K562 (cell line): ENCODE results near the gene PMP22. TPM values are rescaled to one million over a fixed set of nuclear protein-coding genes. Genes with fewer than 3 reads are reported as not detected.

ENCODE experiments used
- ATAC-seq: fragments of 200-7000 bp; cut with Tn5 transposase; 3 replicates; pipeline ENCODE4 v1.9.1; 2020; ENCODE audit warnings: moderate library complexity
- BruUV-seq: library from RNA; stranded (reverse); fragments of 400-500 nt; replicated peaks from 2 replicates; lab custom pipeline; 2021; lab: Mats Ljungman, UMichigan
- CTCF ChIA-PET: fragments of 300-600 bp; formaldehyde crosslinking; extraction: SDS; loops from one replicate; lab custom pipeline; 2021; ENCODE audit warnings: low intra/inter-chr PET ratio; lab: Yijun Ruan, JAX
- POLR2A ChIA-PET: fragments of 300-600, 350-650 bp; sonication (Branson Sonifier 250); formaldehyde crosslinking; extraction: SDS; loops from one replicate; lab custom pipeline; 2021; ENCODE audit warnings: antibody characterized with exemption, inconsistent platforms; lab: Yijun Ruan, JAX
- DNase-seq, 4 experiments: peaks; one replicate each; pipeline versions ENCODE4 v3.0.0 to v3.0.0-alpha.2; 2011 to 2018; ENCODE audit warnings: low spot score in 3 of 4, mixed read lengths in 3 of 4; ENCODE audit errors: extremely low read depth in 1 of 4
- FAIRE-seq: peaks from 2 replicates; lab custom pipeline; 2011; peaks lifted over from hg19 to GRCh38; lab: Jason Lieb, UNC
- H2AFZ ChIP-seq: 2 replicates; pipeline ENCODE4 v1.6.0; 2011; ENCODE audit warnings: low read depth, low read length, control low read depth, inconsistent platforms
- H3K27ac ChIP-seq: fragments of 200-600 bp; 3 replicates; pipeline ENCODE4 v1.8.0; 2011; ENCODE audit warnings: low read depth, mild to moderate bottlenecking, control low read depth, inconsistent platforms, low read length, moderate library complexity, mixed read lengths; ENCODE audit errors: extremely low read depth
- H3K27me3 ChIP-seq, 2 experiments: fragments of 300-600 bp in 1 of 2; 2 replicates in 1 of 2; 3 replicates in 1 of 2; pipeline versions ENCODE4 v1.6.0 to v1.8.0; 2011; ENCODE audit warnings: inconsistent platforms in 2 of 2, low read length in 2 of 2, mild to moderate bottlenecking in 1 of 2, mixed read lengths in 1 of 2, moderate library complexity in 1 of 2; ENCODE audit not compliant: control insufficient read depth in 2 of 2, insufficient read depth in 2 of 2
- H3K36me3 ChIP-seq: fragments of 300-600 bp; 3 replicates; pipeline ENCODE4 v1.8.0; 2011; ENCODE audit warnings: mild to moderate bottlenecking, low read length, inconsistent platforms; ENCODE audit not compliant: control insufficient read depth, insufficient read depth
- H3K4me1 ChIP-seq, 2 experiments: fragments of 200-600 bp in 1 of 2; replicated peaks in 1 of 2; 2 replicates in 1 of 2; 3 replicates in 1 of 2; pipeline versions ENCODE4 v1.5.1 to v1.8.0; 2011; ENCODE audit warnings: inconsistent platforms in 2 of 2, low read length in 2 of 2, mild to moderate bottlenecking in 1 of 2, mixed read lengths in 1 of 2, moderate library complexity in 1 of 2; ENCODE audit not compliant: control insufficient read depth in 2 of 2, insufficient read depth in 2 of 2
- H3K4me2 ChIP-seq: 2 replicates; pipeline ENCODE4 v1.6.1; 2011; ENCODE audit warnings: low read length, control low read depth, inconsistent platforms, mixed read lengths; ENCODE audit not compliant: insufficient read depth
- H3K4me3 ChIP-seq: fragments of 200-600 bp; sonication (generic), shearing (Covaris generic); 2 replicates; pipeline ENCODE4 v1.5.1; 2016; ENCODE audit warnings: control low read depth, inconsistent platforms
- H3K79me2 ChIP-seq: fragments of 200-600 bp; 3 replicates; pipeline ENCODE4 v1.8.0; 2011; ENCODE audit warnings: low read length, inconsistent platforms; ENCODE audit not compliant: control insufficient read depth, insufficient read depth
- H3K9ac ChIP-seq, 2 experiments: 2 replicates each; pipeline versions ENCODE4 v1.6.0 to v1.6.1; 2011; ENCODE audit warnings: low read depth in 2 of 2, low read length in 2 of 2, control low read depth in 1 of 2, inconsistent platforms in 1 of 2, mild to moderate bottlenecking in 1 of 2, mixed read lengths in 1 of 2; ENCODE audit not compliant: insufficient read depth in 1 of 2
- H3K9me1 ChIP-seq: one replicate; pipeline ENCODE4 v1.6.0; 2011; ENCODE audit warnings: inconsistent platforms, mild to moderate bottlenecking, low read length, moderate library complexity; ENCODE audit not compliant: control insufficient read depth, insufficient read depth
- H3K9me3 ChIP-seq: replicated peaks from 2 replicates; pipeline ENCODE4 v1.5.1; 2011; ENCODE audit warnings: low read depth, low read length, inconsistent platforms; ENCODE audit not compliant: control insufficient read depth, insufficient read depth
- H4K20me1 ChIP-seq: replicated peaks from 2 replicates; pipeline ENCODE4 v1.6.1; 2011; ENCODE audit warnings: low read length, inconsistent platforms, mixed read lengths; ENCODE audit not compliant: control insufficient read depth, insufficient read depth
- CHD7 ChIP-seq: fragments of 200-600 bp; sonication (generic); IDR thresholded peaks from one replicate; pipeline ENCODE4 v1.6.1; 2012; ENCODE audit warnings: mild to moderate bottlenecking, low read depth, low read length, inconsistent platforms
- DIDO1 ChIP-seq: fragments of 450-650 bp; IDR thresholded peaks from 2 replicates; pipeline ENCODE4 v1.6.1; 2016; ENCODE audit warnings: low read depth, missing biosample characterization, missing genetic modification characterization
- ELF4 ChIP-seq: fragments of 450-650 bp; formaldehyde crosslinking; IDR thresholded peaks from 2 replicates; pipeline ENCODE4 v1.4.0; 2022; ENCODE audit warnings: missing genetic modification characterization
- EWSR1 ChIP-seq: fragments of 450-650 bp; IDR thresholded peaks from 2 replicates; pipeline ENCODE4 v1.6.1; 2018; ENCODE audit warnings: borderline replicate concordance, mild to moderate bottlenecking, low read depth, moderate library complexity; ENCODE audit not compliant: partially characterized antibody
- KDM1A ChIP-seq, 2 experiments: fragments of 450-650 bp; IDR thresholded peaks; 2 replicates each; pipeline ENCODE4 v1.6.1; 2016; ENCODE audit warnings: mild to moderate bottlenecking in 2 of 2
- MCM2 ChIP-seq: fragments of 450-650 bp; IDR thresholded peaks from 2 replicates; pipeline ENCODE4 v1.6.1; 2017; ENCODE audit warnings: low read depth, mild to moderate bottlenecking
- MEIS2 ChIP-seq: fragments of 450-650 bp; IDR thresholded peaks from 2 replicates; pipeline ENCODE4 v1.6.1; 2014; ENCODE audit warnings: mild to moderate bottlenecking; ENCODE audit not compliant: partially characterized antibody
- MTA3 ChIP-seq: fragments of 450-650 bp; formaldehyde crosslinking; IDR thresholded peaks from 2 replicates; pipeline ENCODE4 v1.6.1; 2017; ENCODE audit warnings: mild to moderate bottlenecking, borderline replicate concordance
- NR2C1 ChIP-seq, 2 experiments: fragments of 450-650 bp; IDR thresholded peaks; 2 replicates each; pipeline ENCODE4 v1.6.1; 2017; ENCODE audit warnings: mild to moderate bottlenecking in 2 of 2, antibody characterized with exemption in 1 of 2, inconsistent platforms in 1 of 2, missing compliant biosample characterization in 1 of 2, missing genetic modification characterization in 1 of 2
- WGBS: fragments of 100-300 bp; shearing (Covaris generic); methylation state at CpG from one replicate; pipeline ENCODE4 v1.1.6; 2016; ENCODE audit warnings: low coverage, mixed read lengths; ENCODE audit not compliant: insufficient coverage; ENCODE audit errors: missing lambda C conversion rate; 5-methylcytosine and 5-hydroxymethylcytosine counted together
- in situ Hi-C: fragments of 300-500 bp; cut with MboI; formaldehyde crosslinking; loops from 4 replicates; pipeline ENCODE4 v1.15.0; 2018; ENCODE audit warnings: inconsistent platforms, mixed read lengths
- intact Hi-C: fragments of 100-400 bp; cut with micrococcal nuclease; formaldehyde crosslinking; loops from 2 replicates; pipeline ENCODE4 v1.14.2; 2022
- polyA plus RNA-seq, 8 experiments: library from polyadenylated mRNA; depleted of rRNA in 4 of 8; stranded (reverse) in 5 of 8; unstranded in 3 of 8; fragments of >200 nt; fragmentation: Nextera tagmentation in 2 of 8; fragmentation: Illumina TruSeq in 1 of 8; extraction: Ambion mirVana in 2 of 8; extraction: Trizol in 1 of 8; gene quantifications; 2 replicates each; pipeline versions ENCODE4 v1.2.1 to v1.2.3, GENCODE V29; 2011 to 2014; ENCODE audit warnings: inconsistent platforms in 1 of 8, missing spikeins in 1 of 8
- total RNA-seq, 7 experiments: library from RNA; depleted of rRNA in 6 of 7; stranded (reverse); fragments of >200 nt in 6 of 7; fragmentation: Illumina TruSeq in 2 of 7; extraction: Trizol in 2 of 7; gene quantifications; 2 replicates each; pipeline versions ENCODE4 v1.2.1 to v1.2.3, GENCODE V29; 2011 to 2021; ENCODE audit warnings: low replicate concordance in 1 of 7

The PMP22 gene
- total and polyA plus RNA-seq, 9 of the 15 experiments (the other 6 are each of a cell fraction or from before 2014, with no cell fraction given) = 12.6 to 62.3 (median 25.8) TPM

DNA sequence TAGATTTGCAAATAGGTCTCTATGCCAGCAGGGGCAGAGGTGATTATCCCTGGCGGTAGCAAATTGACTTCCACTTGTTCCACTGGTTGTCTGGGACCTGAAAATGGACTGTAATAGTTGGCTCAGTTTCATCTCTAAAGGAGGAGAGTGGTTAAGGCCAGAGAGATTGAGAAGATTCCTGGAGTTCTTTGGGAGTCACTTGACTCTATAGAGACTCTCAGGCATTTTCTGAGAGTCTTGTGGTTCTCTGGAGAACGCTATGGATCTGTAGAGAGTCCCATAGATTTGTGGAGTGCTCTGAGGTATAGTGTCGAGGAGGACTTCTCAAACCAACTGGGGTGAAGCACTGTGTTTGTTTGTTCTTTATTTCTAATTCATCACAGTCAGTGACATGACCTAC is 8.9 kb upstream of the PMP22 start:
- H3K27ac ChIP-seq = no peak overlapping the region
- intact Hi-C loops = no loop called here
- H3K27me3 ChIP-seq = no peaks in the 10 kb centered on the region; a peak in 1 of 5 replicates
- DNase-seq = no peak
- H3K9ac ChIP-seq = no peak overlapping the region
- CTCF ChIA-PET = no interaction called here
- no peak overlapping the region for H3K4me2 ChIP-seq
- no peaks in the 10 kb centered on the region for H3K9me3 ChIP-seq
- H3K9me1 ChIP-seq = no peaks in the 10 kb centered on the region
- no peaks in the 10 kb centered on the region for H3K36me3 ChIP-seq
- in situ Hi-C loops = loop anchor here (25.0 kb wide), 1 partner anchor 688 kb away; no protein-coding TSS in a partner anchor
- peaks cover 0 to 7% of the 10 kb centered on the region in 2 experiments; a peak in 3 of 5 replicates for H3K4me1 ChIP-seq
- no TSS peak for BruUV-seq
- H4K20me1 ChIP-seq = no peaks in the 10 kb centered on the region
- POLR2A ChIA-PET = no interaction called here
- 18% methylated on average over 3 of the region's 3 CpGs for WGBS
- no peak for FAIRE-seq
- no peak for ATAC-seq
- H2AFZ ChIP-seq = no peak overlapping the region
- H3K4me3 ChIP-seq = no peak overlapping the region
- H3K79me2 ChIP-seq = no peaks in the 10 kb centered on the region
- TF ChIP-seq MCM2 (no peak), EWSR1 (no peak), DIDO1 (tag) (no peak), KDM1A (IDR thresholded peaks at IDR 0.05) (no peak), MEIS2 (no peak), MTA3 (no peak), NR2C1 (IDR thresholded peaks at IDR 0.05) (no peak), NR2C1 (tag; IDR thresholded peaks at IDR 0.05) (no peak), ELF4 (CRISPR knock-in tag) (no peak), CHD7 (no peak)
